WTC11 (cell line): Measurements from ENCODE around the gene MED26. TPM values are rescaled to one million over a fixed set of nuclear protein-coding genes. Genes with fewer than 3 reads are reported as not detected.

Experiments used
- ATAC-seq: fragments of 200-7000 bp; cut with Tn5 transposase; 2 replicates; pipeline ENCODE4 v1.10.0; 2021; ENCODE audit warnings: mild to moderate bottlenecking, moderate library complexity
- CTCF ChIA-PET: fragments of 300-600 bp; sonication (Branson Sonifier 250); formaldehyde crosslinking; loops from one replicate; lab custom pipeline; 2021; ENCODE audit warnings: antibody characterized with exemption; lab: Charles Lee
- POLR2A ChIA-PET: fragments of 350-600 bp; sonication (Branson Sonifier 250); formaldehyde crosslinking; loops from one replicate; lab custom pipeline; 2021; ENCODE audit warnings: antibody characterized with exemption; lab: Charles Lee
- DNase-seq: peaks from one replicate; pipeline ENCODE4 v3.0.0; 2021; ENCODE audit warnings: low spot score
- H3K27ac Mint-ChIP-seq: 2 replicates; pipeline ENCODE4 v1.8.0; 2021; ENCODE audit warnings: mixed read lengths
- H3K27me3 Mint-ChIP-seq: 2 replicates; pipeline ENCODE4 v1.8.0; 2021; ENCODE audit warnings: low read depth, mild to moderate bottlenecking, moderate library complexity, mixed read lengths
- H3K36me3 Mint-ChIP-seq: 2 replicates; pipeline ENCODE4 v1.8.0; 2021; ENCODE audit warnings: mixed read lengths
- H3K4me1 Mint-ChIP-seq: 2 replicates; pipeline ENCODE4 v1.8.0; 2022; ENCODE audit warnings: mixed read lengths
- H3K4me3 Mint-ChIP-seq: 2 replicates; pipeline ENCODE4 v1.8.0; 2021; ENCODE audit warnings: mild to moderate bottlenecking, moderate library complexity, mixed read lengths
- H3K9me3 Mint-ChIP-seq: 2 replicates; pipeline ENCODE4 v1.8.0; 2021; ENCODE audit warnings: mixed read lengths
- AFF4 ChIP-seq: sonication (generic); formaldehyde crosslinking; IDR thresholded peaks from 2 replicates; pipeline ENCODE4 v1.8.1; 2023; ENCODE audit warnings: mild to moderate bottlenecking, missing genetic modification reagents, borderline replicate concordance
- AR ChIP-seq: fragments of 250-450 bp; sonication (Bioruptor Pico); IDR thresholded peaks from 2 replicates; pipeline ENCODE4 v1.9.0; 2021; ENCODE audit warnings: mild to moderate bottlenecking
- ATF2 ChIP-seq: sonication (generic); formaldehyde crosslinking; IDR thresholded peaks from 2 replicates; pipeline ENCODE4 v1.8.1; 2022; ENCODE audit warnings: low read depth, missing genetic modification reagents, borderline replicate concordance
- CDX4 ChIP-seq: fragments of 250-450 bp; sonication (Bioruptor Pico); IDR thresholded peaks from 2 replicates; pipeline ENCODE4 v1.9.0; 2021; ENCODE audit warnings: moderate library complexity, mild to moderate bottlenecking, inconsistent platforms, borderline replicate concordance
- CREB1 ChIP-seq: sonication (generic); formaldehyde crosslinking; IDR thresholded peaks from 2 replicates; pipeline ENCODE4 v1.8.0; 2023; ENCODE audit warnings: mild to moderate bottlenecking, missing genetic modification reagents
- EMX1 ChIP-seq: fragments of 250-450 bp; sonication (Bioruptor Pico); IDR thresholded peaks from 2 replicates; pipeline ENCODE4 v1.8.0; 2021; ENCODE audit warnings: mild to moderate bottlenecking
- HMGXB4 ChIP-seq: sonication (generic); formaldehyde crosslinking; IDR thresholded peaks from 2 replicates; pipeline ENCODE4 v1.8.1; 2023; ENCODE audit warnings: mild to moderate bottlenecking, moderate library complexity, missing genetic modification reagents
- MAX ChIP-seq: sonication (generic); formaldehyde crosslinking; IDR thresholded peaks from 2 replicates; pipeline ENCODE4 v1.8.0; 2022; ENCODE audit warnings: mild to moderate bottlenecking, missing genetic modification reagents
- MLX ChIP-seq: sonication (generic); formaldehyde crosslinking; IDR thresholded peaks from 2 replicates; pipeline ENCODE4 v1.8.1; 2023; ENCODE audit warnings: mild to moderate bottlenecking, missing genetic modification reagents, moderate library complexity
- NFYB ChIP-seq: sonication (generic); formaldehyde crosslinking; conservative IDR thresholded peaks from 2 replicates; pipeline ENCODE4 v1.8.0; 2022; ENCODE audit warnings: low read depth, missing genetic modification reagents
- RELA ChIP-seq: sonication (generic); formaldehyde crosslinking; IDR thresholded peaks from 2 replicates; pipeline ENCODE4 v1.8.1; 2022; ENCODE audit warnings: missing genetic modification reagents, mild to moderate bottlenecking, borderline replicate concordance
- TCF7 ChIP-seq: sonication (generic); formaldehyde crosslinking; IDR thresholded peaks from 2 replicates; pipeline ENCODE4 v1.8.0; 2022; ENCODE audit warnings: mild to moderate bottlenecking, low read depth, missing genetic modification reagents, moderate library complexity
- TP53 ChIP-seq: sonication (generic); formaldehyde crosslinking; IDR thresholded peaks from 2 replicates; pipeline ENCODE4 v1.8.1; 2023; ENCODE audit warnings: mild to moderate bottlenecking, missing genetic modification reagents
- USF2 ChIP-seq: sonication (generic); formaldehyde crosslinking; IDR thresholded peaks from 2 replicates; pipeline ENCODE4 v1.8.1; 2023; ENCODE audit warnings: mild to moderate bottlenecking, missing genetic modification reagents, moderate library complexity
- ZBTB21 ChIP-seq: sonication (generic); formaldehyde crosslinking; IDR thresholded peaks from 2 replicates; pipeline ENCODE4 v1.8.1; 2023; ENCODE audit warnings: mild to moderate bottlenecking, missing genetic modification reagents, borderline replicate concordance
- ZNF532 ChIP-seq: fragments of 250-450 bp; sonication (Bioruptor Pico); IDR thresholded peaks from 2 replicates; pipeline ENCODE4 v1.9.0; 2021; ENCODE audit warnings: mild to moderate bottlenecking, borderline replicate concordance
- ZNF671 ChIP-seq: fragments of 250-450 bp; sonication (Bioruptor Pico); IDR thresholded peaks from 2 replicates; pipeline ENCODE4 v1.8.0; 2021; ENCODE audit warnings: mild to moderate bottlenecking
- total RNA-seq: library from RNA; stranded (reverse); gene quantifications from 3 replicates; pipeline ENCODE4 v1.2.3, GENCODE V29; 2021

Gene MED26
- total RNA-seq, 1 experiment from 2014 or later, result 14.2 TPM

GRCh38 chr19:16671652-16672274 is 43.8 kb upstream of the MED26 start:
- Mint-ChIP-seq H3K9me3 (no peaks in the 10 kb centered on the region), H3K4me1 (no peaks in the 10 kb centered on the region), H3K27me3 (no peaks in the 10 kb centered on the region), H3K27ac (no peak overlapping the region), H3K36me3 (peaks cover 3% of the 10 kb centered on the region; the same call in 1 of the 2 replicates), H3K4me3 (no peak overlapping the region)
- TF ChIP-seq TCF7 (no peak), MLX (CRISPR knock-in tag) (no peak), MAX (no peak), CDX4 (CRISPR knock-in tag) (no peak), EMX1 (CRISPR knock-in tag) (no peak), ZNF671 (CRISPR knock-in tag) (no peak), NFYB (CRISPR knock-in tag) (no peak), CREB1 (CRISPR knock-in tag) (no peak), ZNF532 (no peak), AR (CRISPR knock-in tag) (no peak), USF2 (CRISPR knock-in tag) (no peak)
- ChIA-PET CTCF (interaction anchor here (0.6 to 1.1 kb wide), 2 partner anchors 12 to 43 kb away, joined by 3 read pairs; no protein-coding TSS in a partner anchor), POLR2A (no interaction called here)
- no peak for ATAC-seq
- DNase-seq, result no peak

- H3K27ac Mint-ChIP-seq, result no peak overlapping the region
- ATAC-seq (no peak), DNase-seq (no peak)
- H3K4me1 Mint-ChIP-seq, result no peaks in the 10 kb centered on the region
- H3K4me3 Mint-ChIP-seq, result no peak overlapping the region
- ChIA-PET CTCF (interaction anchor here (0.7 kb wide), 1 partner anchor 1341 kb away, joined by 3 read pairs; no protein-coding TSS in a partner anchor), POLR2A (no interaction called here)
- H3K9me3 Mint-ChIP-seq, result no peaks in the 10 kb centered on the region
- peaks cover 3% of the 10 kb centered on the region; the same call in 1 of the 2 replicates for H3K36me3 Mint-ChIP-seq
- H3K27me3 Mint-ChIP-seq, result no peaks in the 10 kb centered on the region
- TF ChIP-seq AFF4 (CRISPR knock-in tag), result no peak
- TF ChIP-seq TP53, result no peak
- TF ChIP-seq ATF2 (CRISPR knock-in tag), result no peak
- TF ChIP-seq ZBTB21 (CRISPR knock-in tag), result no peak
- TF ChIP-seq RELA, result no peak
- no peak for TF ChIP-seq HMGXB4
These were observed 42.3 kb upstream of the MED26 start for GRCh38 chr19:16670291-16670690.
